Measurements from ENCODE around the gene NAT16.

GRCh38 chr7:101164071-101164840 lies 15.8 kb downstream of the NAT16 start:
- TF ChIP-seq CTCF (IDR thresholded peaks at IDR 0.05; ENCODE audit: poor library complexity, severe bottlenecking) (no peak), RAD21 (conservative IDR thresholded peaks at IDR 0.05) (no peak), TAF1 (IDR thresholded peaks at IDR 0.05; ENCODE audit: low read depth) (no peak), POLR2AphosphoS5 (IDR thresholded peaks at IDR 0.05) (peak; percentile 24), EP300 (conservative IDR thresholded peaks at IDR 0.05; ENCODE audit: poor library complexity, severe bottlenecking) (no peak)
